GM21390 (cell line): ENCODE data around the gene AKNA.

Source experiments
- ATAC-seq: cut with Tn5 transposase; IDR thresholded peaks from one replicate; pipeline ENCODE4 v1.9.1; 2021; ENCODE audit not compliant: unreplicated experiment

Gene AKNA

DNA sequence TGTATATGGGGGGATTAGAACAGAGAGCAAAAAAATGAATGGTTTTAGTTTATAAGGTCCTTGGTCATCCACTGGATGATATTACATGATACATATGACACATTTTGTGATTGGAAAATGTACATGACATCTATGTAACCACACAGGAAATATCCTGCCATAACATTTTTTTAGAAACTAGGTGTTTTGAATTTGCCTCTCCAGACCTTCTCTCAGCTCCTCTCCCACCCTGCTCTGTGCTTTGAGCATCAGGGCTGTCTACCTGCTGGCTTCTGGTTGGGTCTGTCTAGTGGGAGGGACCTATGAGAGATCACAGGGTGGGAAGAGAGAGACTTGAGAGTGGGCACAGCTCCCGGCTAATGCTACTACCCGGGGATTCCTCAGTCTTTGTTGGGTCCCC lies 24.4 kb downstream of the AKNA start:
- no peak for ATAC-seq

DNA sequence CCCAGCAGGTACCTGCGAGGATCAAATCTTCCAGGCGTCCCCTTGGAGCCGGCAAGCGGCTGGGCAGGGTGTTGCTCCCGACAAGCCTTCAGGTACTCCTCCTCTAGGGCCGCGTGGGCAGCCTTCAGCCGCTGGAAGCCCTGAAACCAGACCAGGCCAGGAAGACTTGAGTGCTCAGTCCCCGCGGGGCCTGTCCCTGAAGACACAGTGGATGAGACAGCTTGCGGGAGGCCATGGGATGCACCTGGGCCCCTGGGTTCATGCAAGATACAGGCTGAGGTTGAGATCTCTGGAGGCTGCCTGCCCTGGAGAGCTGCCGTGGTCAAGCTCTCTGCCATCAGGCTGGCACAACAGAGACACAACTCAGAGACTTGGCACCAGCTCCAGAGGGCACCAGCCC lies 25.4 kb downstream of the AKNA start:
- ATAC-seq, result no peak

DNA sequence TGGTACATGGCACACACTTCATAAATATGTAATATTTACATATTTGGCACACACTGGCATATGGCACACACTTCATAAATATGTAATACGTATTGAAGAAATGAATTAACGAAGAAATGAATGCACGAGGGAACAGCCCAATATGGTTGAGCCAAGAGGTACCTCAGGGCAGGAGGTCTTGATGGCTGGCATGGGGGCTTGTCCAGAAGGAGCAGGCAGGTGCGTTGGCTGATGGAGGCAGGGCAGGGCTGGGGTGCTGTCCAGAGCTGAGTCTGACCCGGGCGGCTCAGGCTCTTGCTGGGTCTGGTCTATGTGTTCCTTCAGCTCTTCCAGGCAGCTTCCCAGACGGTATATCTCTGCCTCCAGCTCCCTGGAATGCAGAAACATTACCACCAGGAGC lies 26.2 kb downstream of the AKNA start:
- ATAC-seq, result no peak

DNA sequence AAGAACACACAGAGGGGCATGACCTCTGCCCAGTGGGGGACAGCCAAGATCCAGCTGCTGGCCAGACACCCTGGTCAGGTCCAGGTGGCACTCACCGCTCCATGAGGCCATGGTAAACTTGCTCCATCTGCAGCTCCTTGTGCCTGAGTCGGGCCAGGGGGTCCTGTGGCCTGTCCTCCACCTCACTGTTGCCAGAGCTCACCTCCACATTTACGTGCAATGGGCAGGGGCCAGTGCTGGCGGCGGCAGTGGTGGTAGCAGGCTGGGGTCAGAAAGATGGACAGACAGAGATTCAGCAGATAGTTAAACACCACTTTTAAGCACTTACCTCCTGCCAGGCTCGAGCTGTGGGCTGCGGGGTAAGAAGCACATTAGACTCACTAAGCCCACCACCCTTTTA lies 28.0 kb downstream of the AKNA start:
- ATAC-seq, result no peak

DNA sequence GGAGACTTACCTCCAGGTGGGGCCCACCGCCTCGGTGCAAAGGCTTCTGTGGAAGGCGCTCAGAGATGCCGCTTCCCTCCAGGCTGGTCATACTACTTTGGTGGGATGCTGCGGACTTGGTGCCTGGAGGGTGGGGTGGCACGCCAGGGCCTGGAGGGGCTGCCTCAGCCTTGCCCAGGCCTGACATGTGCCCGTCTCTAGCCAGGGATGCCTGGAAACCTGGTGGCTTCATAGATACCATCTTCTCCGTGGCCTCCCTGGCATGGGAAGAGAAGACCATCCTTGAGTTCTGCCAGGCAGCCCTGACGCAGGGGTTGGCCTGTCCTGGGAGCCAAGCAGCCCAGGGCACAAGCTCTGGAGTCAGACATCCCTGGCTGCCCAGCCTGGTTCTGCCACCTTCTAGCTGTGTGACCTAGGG lies 29.9 kb downstream of the AKNA start:
- ATAC-seq, result no peak

DNA sequence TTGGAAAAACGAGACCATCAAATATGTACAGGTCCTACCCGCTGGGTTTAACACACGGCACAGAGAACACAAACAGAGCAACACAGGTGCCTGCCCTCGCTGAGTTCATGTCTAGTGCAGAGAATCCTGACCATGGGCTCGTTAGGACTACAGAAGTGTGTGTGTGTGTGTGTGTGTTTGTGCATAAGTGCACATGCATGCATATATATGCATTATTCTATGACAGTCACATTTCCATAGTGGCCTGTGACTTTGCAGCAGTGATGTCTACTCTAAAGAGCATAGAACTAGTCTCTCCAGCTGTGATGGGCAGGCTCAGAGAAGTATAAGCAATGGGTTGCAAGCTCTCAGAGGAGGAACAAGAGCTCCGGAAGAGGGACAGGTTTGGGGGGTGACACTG lies 30.4 kb downstream of the AKNA start:
- ATAC-seq, result no peak

DNA sequence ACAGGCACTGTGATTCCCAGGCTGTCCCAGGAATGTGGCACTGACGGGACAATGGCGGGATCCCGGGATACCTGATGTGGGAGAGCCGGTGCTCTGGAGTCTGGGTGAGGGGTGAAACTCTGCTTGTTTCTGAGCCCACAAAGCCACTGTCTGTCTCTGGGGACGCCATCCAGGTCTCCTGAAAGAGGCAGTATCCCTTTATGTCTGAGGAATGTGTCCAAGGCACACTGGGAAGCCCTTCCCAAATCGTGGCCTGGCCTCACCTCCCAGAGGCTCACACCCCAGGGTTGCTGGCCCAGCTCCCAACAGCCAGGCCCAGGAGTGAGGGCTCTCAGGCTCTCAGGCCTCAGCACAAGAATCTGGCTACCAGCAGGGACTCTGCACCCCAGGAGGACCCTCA lies 31.0 kb downstream of the AKNA start:
- no peak for ATAC-seq

DNA sequence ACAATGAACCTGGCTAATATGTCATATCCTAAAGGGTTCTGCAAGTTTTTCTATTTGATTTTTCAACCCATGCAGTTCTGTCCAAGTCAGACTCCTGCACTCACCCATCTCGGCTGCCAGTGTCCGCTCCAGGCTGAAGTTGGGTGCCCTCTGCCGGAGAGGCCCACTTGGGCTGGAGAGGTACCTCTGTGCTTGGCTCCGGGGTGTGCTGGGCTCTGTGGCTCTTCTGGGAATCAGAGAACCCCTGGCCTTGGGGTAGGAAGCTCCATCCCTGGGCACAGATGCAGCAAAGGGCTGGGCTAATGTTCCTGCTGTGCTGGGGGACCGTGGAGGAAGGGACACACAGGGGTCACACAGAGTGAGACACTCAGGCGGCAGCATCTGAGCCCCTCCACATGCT lies 32.0 kb downstream of the AKNA start:
- ATAC-seq, result no peak

DNA sequence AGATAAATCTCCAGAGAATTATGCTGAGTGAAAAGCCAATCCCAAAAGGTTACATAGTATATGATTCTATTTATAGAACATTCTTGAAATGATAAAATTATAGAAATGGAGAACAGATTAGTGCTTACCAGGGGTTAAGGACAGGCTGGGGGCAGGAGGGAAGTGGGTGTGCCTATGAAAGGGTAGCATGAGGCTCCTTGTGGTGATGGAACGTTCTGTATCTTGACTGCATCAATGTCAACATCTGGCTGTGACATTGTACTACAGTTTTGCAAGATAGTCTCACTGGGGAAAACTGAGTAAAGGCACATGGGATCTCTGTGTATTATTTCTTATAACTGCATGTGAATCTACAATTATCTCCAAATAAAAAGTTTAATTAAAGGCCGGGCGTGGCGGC lies 35.9 kb downstream of the AKNA start:
- no peak for ATAC-seq

DNA sequence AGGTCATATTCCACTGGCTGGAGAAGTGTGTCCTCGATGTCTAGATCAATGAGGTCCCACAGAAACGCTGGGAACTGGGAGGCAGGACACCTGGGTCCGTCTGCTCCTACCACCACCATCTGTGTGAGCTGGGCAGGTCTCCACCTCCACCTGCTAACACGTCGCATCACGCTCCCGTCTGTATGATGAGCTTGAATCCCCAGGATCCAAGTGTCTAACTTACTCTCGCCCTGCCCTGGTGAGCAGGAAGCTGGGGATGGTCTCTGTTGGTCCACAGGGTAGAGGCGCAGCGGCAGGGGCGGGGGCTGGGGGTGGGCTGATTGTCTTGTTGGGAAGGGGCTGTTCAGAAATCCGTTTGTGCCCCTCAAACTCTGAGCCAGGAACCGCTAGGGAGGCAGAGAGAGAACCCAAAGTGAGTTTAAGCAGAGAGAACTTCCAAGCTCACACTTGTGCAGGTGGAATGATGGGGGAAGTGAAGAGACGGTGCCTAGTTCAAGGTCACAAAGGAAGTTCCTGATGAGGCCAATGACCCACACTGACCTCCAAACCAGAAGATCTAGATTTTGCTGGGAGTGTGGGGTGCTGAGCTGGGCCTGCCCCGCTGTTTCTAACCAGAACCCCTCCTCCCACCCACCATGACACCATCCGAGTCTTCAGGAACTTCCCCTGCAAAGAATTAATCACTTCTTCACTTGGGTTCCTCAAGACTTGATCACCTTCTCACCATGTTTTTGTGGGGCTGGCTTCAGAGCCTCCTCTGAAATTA lies 37.0 kb downstream of the AKNA start:
- no peak for ATAC-seq

DNA sequence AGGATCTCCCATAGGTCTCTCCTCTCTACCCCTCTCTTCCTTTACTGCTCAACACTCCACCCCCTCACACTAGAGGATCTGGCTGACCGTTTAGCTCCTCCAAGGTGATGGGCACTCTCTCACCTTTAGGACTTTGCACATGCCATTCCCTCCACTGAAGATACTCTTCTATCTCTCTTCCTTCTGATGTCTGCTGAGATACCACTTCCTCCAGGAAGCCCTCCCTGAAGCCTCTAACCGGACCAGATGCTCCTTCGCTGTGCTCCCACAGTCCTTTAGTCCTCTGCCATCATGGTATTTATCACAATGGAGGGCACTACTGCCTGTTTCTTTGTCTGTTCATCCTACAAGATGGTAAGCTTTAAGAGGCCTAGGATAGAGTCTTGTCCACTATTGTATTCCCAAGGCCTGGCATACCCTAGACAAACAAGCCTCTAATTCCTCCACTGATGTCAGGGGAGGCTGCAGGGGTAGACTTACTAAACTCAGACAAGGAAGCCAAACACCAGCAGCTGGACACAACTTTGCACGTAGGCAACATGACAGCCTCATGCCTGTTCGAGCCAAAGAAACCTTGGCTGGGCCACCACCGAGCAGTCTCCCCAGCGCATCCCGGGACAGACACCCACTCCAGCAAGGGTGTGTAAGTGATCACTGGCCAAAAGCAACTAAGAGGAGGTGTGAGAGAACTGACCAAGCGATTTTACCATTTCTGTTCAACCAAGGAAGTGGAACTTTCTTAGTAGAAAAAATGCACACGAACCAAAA lies 37.9 kb downstream of the AKNA start:
- ATAC-seq, result no peak

DNA sequence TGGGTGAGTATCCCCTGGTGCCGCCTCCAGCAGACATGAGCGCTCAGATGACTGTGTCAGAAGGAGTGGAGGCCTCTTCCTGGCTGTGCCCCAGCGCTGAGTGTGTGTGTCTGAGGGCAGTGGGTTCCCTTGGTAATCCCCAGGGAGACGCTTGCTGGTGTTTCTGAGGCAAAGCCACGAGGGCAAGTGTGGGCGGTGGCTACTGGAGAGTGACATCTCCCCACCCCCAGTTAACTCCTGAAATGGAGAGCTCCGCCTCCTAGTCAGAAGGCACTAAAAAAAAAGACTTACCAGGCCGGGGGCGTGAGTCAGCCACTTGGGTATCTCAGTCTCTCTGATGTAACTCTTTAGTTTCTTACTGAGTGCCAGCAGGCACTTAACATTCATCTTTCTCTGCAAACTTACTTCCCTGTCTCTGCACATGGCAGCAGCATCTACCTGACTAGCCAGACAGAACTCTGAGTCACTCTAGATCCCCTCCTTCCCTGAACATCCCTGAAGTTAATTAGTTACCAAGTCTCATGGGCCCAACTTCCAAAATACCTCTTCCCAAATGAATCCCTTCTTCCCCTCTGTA lies 38.8 kb downstream of the AKNA start:
- peak; percentile 85 for ATAC-seq

DNA sequence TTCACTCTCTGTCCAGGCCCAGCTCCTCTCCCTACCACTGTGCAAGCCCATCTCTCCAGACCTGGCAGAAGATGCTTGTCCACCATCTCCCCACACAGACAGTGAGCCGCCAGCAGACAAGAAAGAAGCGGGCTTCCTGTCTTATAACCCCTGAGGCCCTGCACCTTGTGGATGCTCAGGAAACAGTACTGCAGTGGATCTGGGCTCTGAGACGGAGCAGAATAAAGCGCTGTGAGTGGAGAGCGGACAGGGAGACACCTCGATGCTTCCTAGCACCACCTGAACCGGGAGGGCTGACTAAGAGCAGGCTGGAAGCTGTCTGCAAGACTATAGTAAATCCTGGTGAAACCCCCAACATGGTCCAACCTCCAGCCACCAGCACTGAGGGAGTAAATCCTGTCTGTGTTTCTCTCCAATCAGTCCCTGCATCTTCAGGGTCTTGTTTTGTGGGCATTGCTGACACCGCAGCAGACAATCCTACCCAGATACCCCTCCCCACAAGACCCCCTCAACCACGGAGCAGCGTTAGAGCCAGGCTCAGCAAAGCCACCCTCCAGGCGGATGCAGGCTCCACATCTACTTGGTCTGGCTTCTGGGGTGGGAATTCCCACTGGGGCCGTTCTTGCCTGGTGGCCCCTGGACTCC lies 39.4 kb downstream of the AKNA start:
- no peak for ATAC-seq

DNA sequence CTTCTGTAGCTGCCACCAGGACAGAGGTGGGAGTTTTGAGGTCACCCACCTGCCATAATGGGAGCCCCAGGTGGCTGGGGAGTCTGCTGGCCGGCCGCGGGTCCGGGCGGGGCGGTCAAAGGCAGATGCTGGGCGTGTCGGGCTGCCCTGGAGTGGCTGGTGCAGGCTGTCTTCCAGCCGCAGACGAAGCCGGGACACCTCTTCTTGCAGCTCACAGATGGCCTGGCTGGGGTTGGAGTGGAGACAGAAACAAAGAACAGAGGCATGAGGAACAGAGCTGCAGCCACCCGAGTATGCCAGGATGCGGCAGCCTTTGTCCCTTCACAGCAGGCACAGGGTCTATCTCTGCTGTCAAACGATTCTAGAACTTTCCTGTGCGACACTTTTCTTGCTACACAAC lies 40.1 kb downstream of the AKNA start:
- no peak for ATAC-seq

DNA sequence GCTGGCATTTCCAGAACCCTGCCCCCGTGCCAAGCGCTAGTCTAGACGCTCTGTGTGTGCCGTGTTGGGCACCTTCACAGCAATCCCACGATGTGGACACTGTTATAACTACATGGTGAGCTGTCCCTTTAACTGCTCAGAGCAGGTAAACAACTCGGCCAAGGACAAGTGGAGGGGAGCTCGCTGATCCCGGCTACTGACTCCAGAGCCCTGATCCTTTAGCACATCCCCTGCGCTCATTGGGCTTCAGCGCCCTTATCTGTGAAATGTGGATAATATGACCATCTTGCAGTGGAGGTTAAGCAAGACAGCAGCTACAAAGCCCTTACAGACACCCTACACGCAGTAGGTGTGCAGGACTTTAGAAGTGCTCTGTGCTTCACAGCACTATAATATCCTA lies 41.6 kb downstream of the AKNA start:
- ATAC-seq, result no peak

DNA sequence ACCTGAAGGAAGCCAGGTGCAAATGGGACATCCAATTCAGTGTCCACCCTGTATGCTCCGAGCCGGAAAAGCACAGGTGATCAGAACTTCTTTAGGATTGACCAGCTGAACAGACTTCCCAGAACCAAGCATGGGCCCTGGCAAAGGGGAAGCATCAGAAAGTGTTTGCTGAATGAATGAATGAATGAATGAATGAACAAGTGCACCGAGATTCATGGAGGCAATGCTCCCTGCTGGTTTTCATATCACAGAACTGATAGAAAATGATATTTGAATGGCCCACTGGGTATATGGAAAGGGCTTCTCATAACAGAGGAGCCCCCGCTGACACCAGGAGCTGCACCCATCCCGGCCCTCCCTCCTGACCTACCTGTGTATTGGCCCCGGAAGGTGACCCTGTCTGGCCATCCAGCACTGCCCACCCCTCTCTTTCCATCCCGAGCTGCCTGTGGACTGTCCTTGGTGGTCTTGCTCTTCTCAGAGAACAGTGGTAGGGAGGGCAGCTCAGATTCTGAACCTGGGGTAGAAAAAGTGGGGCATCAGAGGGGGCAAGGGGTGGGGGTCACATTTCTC lies 42.2 kb downstream of the AKNA start:
- no peak for ATAC-seq

DNA sequence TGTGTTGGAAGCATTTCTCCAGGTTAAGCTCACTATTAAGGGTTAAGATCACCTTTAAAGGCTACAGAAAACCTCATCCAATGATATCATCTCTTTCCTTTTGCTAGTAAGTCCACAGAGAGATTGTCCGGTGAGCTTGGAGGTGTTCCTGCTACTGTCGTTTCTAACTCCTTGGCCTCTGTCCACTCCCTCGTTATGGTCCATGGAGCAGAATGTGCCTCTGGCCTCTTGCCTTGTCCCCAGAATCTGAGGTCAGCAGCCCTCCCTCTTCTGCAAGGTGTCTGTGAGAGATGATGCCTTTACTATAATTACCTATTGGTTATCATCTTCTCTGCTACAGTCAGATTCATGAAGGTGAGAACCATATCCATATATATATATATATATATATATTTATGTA lies 43.1 kb downstream of the AKNA start:
- ATAC-seq, result no peak

DNA sequence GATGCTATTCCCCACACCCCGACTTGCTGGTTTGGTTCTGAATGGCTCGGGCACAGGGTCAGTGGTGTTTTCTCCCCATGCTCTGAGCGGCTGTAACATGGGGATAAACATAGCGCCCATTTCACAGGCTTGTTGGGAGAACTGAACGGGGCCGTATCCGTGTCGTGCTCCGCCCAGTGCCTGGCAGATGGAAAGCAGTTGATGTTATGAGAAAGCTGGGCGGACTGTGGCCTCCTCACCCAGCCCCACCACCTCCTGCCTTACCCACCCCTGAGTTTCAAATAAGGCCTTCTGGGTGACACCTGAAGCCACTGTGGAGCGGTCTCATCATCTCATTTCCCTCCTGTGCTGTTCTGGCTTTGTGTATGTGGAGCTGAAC lies 43.6 kb downstream of the AKNA start:
- ATAC-seq, result no peak

DNA sequence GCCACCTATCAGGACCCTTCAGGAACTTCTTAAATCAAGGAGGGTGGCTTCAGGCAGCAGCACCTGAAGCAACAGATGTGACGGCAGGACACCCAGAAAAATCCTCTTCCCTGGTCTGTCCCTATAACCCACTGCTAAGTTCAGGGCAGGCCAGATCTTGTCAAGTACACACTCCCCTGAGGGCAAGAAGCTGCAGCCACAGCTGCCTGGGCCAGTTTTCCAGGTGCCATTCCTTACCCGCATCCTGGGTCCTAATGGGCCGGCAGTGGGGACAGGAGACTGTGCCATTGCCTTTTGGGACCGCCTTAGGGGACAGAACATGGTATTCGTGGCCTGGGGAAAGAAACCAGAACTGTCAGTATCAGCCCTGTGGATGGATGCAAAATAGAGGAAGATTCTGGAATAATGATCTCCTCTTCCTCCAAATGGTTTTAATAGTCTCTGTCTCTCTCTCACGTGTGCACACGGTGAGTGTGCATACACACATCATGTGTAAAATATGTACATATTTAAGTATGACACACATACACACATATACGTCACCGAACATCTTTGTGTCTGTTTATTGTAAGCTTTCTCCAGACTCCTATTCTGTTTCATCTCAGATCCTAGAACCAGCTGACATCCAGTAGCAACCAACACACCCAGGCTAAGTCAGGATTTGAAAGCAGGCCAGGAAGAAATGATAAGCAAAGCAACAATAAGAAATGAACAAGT lies 44.2 kb downstream of the AKNA start:
- no peak for ATAC-seq

DNA sequence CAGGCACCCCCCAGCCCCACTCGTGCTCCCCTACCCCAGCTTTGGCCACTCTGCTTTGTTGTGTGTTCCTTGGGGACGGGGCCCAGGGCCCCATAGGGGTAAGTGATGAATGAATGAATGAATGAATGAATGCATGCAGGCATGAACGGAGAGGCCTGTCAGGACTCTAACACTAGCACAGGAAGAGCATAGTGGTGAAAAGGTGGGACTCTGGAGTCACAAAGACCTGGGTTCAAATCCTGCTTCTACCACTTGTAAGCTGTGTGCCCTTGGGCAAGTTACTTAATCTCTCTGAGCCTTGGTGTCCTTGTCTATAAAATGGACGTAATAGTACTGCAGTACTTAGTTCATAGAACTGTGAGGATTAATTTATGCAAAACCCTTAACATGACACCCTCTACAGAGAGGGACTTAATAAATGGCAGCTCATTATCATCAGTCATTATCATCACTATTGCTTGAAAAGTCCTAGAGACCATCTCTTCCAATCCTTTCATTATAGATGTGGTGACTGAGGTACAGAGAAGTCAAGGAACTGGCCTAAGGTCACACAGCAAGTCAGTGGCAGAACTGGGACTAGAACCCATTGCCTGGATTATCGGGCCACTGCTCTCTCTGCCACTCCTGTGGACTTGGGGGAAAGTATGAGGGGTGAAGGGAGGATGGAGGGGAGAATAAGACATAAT lies 44.9 kb downstream of the AKNA start:
- ATAC-seq, result no peak
